Activated CD8-positive, alpha-beta memory T cell treated with anti-CD3 and anti-CD28 coated beads, Interleukin-2, amount 50 U/mL, for 4 hours (primary cell): Measurements from ENCODE around the gene KIF1C.
"Not testable (repeated sequence)": the region's sequence is repeated elsewhere in the genome, so short reads cannot be mapped to it uniquely, and the experiment has no call there.

Experiments used
- DNase-seq: peaks from one replicate; pipeline ENCODE4 v3.0.0-alpha.2; 2020

The KIF1C gene

DNA sequence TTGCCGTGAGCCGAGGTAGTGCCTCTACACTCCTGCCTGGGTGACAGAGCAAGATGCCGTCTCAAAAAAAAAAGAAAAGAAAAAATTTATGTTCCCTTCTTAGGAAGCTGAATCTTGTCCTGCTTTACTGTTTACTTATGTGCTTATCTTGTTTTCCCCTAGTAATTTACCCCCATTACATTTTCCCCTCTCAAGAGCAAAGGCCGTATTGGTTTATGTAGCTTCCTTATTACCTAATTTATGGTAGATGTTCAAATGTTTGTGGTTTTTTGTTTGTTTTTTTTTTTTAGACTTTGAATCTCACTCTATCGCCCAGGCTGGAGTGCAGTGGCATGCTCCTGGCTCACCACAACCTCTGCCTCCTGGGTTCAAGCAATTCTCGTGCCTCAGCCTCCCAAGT is 47.7 kb downstream of the KIF1C start:
- DNase-seq: no peak

DNA sequence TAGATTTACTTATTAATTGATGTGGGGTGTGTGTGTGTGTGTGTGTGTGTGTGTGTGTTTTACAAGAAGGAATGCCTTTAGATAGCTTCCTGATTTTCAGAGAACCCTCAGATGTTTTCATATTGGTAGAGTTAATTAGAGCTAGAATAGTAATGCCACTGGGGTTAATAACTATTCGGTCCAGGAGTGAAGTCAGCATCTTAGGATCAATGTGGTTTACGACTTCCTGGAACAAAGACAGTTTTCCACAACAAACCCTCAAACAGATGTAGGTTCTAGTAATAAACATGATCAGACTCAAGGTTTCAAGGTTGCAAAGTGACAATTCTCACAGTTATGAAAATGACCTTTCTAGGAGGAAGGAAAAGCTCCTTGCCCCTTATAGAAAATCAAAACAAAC is 49.7 kb downstream of the KIF1C start:
- no peak for DNase-seq

DNA sequence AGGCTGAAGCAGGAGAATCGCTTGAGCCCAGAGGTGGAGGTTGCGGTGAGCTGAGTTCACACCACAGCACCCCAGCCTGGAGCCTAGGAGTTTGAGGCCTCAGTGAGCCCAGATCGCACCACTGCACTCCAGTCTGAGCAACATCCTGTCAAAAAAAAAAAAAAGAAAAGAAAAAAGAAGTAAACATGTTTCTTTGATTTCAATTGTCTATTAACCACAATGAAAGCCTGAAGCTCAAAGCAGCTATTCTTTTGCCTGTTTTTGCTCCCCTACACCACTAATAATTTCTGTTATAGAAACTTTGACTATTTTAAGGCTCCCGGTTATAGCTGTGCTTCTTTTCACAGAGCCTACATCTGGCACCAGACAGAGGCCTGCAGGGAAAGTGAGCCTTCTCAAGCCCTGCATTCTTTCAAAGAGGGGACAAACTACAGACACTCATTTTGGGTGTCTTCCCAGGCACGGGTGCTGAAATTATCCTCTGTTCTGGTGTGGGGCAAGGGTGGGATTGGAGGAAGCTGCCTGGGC is 51.6 kb downstream of the KIF1C start:
- DNase-seq: peak; percentile 52

DNA sequence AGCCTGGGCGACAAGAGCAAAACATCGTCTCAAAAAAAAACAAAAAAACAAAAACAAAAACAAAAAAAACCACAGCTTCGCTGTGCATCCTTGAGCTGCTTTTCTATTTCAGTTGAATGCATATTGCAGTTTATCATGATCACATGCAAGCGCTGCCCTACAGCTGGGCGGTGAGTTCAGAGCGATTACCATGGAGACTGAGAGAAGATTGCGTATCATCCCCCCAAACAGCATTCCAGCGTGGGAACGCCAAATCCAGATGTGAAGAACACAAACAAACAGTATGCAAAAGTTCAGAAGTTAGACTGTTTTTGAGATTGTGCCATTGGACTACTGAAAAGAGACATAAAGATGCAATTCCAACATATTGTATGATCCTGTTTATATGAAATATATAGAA is 52.5 kb downstream of the KIF1C start:
- DNase-seq: no peak

DNA sequence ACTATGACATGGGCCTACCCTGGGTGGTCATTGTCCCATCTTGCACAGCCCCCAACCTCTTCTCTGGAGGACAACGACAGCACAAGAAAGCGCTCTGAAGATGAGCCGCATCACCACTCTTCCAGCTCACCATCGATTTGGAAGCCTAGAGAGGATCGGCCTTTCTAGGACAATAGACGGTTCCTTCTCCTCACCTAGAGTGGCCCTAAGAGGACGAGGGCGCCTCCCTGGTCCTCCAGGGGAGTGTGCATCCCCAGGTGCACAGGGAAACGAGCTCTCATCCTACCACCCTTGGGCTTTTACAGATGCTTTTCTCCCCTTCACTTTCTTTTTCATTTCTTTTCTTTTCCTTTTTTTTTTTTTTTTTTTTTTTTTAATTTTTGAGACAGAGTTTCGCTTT is 57.8 kb downstream of the KIF1C start:
- DNase-seq: no peak

DNA sequence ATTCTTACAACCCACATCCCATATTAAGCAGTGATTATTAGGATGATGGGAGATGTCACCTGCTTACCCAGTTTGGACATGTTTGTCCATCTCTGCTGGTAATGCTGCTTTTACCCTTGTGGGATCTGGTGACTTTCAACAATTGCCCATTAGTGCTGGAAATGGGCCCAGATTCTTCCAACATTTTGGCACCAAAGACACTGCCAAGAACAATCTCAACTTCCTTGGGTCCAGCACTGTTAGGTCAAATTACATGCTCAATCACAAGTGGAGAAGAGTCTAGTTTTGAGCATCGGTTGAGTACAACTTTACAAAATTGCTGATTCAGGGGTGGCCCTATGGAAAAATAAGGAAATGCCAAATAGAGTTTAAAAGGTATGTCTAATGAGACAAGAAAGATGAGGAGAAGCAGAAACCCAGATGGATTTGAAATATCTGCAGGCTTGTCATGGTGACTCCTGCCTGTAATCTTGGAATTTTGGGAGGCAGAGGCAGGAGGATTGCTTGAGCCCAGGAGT is 67.5 kb downstream of the KIF1C start:
- DNase-seq: no peak

DNA sequence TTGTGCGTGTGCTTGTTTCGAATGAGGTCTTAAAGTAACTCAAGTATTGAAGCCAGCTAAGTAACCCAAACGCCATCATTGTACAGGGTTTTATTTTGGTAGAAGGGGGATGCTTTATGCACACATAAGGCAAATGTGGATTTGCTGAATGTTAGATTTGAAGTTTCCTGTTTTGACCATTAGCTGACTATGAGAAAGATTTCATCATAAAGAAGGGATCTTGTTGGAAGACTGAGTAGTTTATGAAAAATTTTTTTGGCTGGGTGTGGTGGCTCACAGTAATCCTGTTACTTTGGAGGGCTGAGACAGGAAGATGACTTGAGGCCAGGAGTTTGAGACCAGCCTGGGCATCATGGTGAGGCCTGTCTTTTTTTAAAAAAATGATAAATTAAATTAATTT is 70.5 kb downstream of the KIF1C start:
- no peak for DNase-seq

DNA sequence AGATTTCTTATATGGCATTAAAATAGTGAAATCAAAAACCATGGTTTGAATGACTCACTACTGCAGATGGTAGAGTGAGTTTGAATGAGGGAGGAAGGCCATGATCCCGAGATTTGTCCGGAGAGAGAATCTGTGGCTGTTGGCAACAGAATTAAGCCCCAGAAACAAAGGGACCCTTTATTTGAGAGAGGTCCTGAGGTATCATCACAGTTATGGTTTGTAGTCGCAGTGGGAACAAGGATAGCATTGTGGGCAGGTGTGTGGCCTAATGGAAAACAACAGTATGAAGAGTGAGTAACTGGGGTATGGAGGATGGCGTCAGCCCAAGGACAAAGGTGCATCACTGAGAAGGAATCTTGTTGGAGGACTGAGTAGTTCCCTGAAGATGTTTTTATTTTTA is 72.0 kb downstream of the KIF1C start:
- no peak for DNase-seq

DNA sequence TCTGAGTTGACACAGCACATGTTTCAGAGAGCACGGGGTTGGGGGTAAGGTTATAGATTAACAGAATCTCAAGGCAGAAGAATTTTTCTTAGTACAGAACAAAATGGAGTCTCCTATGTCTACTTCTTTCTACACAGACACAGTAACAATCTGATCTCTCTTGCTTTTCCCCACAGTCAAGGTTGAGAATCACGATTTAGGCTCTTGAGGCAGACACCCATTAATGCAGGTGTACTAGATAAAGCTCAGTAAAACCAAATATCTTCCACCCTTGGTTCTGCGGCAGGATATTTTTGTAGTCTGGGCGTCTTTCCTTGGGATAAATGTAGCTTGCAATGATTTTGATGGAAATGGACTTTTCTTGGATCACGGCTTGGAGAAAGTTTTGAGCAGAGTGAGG is 77.7 kb downstream of the KIF1C start:
- DNase-seq: not testable (repeated sequence)

DNA sequence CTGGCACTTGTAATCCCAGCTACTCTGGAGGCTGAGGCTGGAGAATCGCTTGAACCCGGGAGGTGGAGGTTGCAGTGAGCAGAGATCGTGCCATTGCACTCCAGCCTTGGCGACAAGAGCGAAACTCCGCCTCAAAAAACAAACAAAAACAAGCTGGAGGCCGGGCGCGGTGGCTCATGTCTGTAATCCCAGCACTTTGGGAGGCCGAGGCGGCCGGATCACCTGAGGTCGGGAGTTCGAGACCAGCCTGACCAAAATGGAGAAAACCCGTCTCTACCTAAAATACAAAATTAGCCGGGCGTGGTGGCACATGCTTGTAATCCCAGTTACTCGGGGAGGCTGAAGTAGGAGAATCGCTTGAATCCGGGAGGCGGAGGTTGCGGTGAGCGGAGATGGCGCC is 79.5 kb downstream of the KIF1C start:
- DNase-seq: not testable (repeated sequence)

DNA sequence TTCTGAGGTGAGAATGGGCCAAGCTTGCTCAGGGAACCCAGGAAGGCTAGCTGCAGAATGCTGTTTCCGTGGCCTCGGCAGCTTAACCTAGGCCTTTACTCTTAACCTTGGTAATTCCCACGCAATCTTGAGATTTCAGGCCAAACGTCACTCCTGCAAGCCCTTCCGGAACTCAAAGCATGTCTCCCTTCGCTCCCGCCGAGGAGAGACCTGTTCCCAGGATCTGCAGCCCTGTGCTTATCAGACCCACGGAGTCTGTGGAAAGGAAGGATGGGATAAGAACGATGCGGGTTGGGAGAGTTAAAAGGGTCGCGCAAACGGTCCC is 80.0 kb downstream of the KIF1C start:
- DNase-seq: no peak
